Stimulated activated naive CD8-positive, alpha-beta T cell treated with anti-CD3 and anti-CD28 coated beads, Interleukin-15, Interleukin-2, amounts not matched to agents 100 U/mL and 50 U/mL, for 24 hours (primary cell): ENCODE results near the gene SP6.

Source experiments
- ATAC-seq: fragments of 150-1000 bp; cut with Tn5 transposase; one replicate; pipeline ENCODE4 v1.10.0; 2021
- DNase-seq: peaks from one replicate; pipeline ENCODE4 v3.0.0; 2021

The SP6 gene

DNA sequence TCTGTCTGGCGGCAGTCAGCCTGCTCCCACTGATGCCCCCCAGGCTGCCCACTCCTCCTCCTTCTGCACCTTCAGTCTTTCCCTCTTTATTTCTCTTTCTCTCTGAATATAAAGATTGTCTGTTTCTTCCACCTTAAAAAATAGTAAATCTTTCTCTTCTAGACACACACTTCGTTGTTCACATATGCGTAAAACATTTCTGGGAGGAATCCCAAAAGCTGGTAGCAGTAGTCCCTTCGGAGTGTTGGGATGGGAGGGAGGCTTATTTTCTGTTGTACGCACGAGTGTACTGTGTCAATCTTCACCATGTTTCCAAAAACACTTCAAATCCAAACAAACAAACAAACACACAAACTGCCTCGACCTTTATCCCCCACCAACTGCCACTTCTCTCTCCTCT lies 39.3 kb downstream of the SP6 start:
- ATAC-seq (no peak), DNase-seq (no peak)

DNA sequence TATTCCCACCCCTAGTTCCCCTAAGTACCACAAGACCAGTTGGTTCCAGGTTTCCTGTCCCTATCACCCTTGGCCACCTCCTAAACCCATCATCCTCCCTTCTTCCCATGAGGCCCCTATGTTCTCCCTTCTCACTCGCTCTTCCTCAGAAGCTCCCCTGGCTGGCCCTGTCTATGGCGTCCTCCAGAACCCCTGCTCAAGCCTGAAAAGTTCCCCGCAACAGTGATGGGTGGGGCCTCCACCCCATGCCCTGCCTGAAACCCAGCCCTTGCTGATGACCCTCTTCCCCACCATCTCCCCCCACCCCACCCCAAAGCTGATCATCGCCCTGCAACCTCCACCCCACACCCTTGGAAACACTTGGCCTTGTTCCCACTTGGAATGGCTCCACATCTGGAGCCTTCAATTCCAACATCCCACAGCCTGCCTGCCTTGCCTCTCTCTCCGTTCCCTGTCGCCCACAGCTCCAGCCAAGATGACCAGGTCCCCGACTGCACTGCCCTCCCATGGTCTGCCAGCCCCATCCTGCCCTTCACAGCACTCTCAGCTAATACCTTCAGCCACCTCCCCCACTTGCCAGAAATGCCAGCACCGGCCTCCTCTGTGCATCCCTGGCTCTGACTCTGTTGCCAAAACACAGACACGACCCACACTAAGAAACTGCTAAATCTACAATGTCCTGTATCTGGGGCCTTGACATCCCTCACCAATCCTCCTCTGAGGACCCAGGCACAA lies 39.9 kb downstream of the SP6 start:
- ATAC-seq (no peak), DNase-seq (no peak)

DNA sequence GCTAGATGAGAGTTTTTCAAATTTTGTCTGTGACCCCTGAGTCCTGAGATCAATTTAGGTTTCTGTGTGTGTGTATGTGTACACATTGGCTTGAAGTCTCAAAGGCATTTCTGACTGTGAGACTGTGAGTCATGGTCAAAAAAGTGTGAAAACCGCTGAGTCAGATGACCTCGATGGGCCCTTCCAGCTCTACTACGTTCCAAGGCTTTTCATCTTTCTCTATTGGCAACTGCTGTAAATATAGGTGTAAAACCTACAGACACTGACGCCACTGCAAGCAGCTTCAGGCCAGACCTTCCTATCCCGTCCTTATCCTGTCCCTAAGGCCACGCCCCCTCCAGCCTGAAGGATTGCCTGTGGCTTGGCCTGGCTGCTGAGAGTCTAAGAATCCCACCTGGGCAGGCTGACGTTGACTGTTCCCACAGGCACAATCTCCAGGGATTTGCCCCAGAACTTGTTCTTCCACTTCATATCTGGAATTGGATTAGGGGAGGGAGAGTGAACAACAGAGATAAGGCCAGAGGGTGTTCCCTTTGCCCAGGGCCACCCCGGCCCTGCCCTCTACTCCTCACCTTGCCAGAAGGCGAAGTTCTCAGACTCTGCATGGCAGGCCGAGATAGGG lies 40.7 kb downstream of the SP6 start:
- no peak for DNase-seq

DNA sequence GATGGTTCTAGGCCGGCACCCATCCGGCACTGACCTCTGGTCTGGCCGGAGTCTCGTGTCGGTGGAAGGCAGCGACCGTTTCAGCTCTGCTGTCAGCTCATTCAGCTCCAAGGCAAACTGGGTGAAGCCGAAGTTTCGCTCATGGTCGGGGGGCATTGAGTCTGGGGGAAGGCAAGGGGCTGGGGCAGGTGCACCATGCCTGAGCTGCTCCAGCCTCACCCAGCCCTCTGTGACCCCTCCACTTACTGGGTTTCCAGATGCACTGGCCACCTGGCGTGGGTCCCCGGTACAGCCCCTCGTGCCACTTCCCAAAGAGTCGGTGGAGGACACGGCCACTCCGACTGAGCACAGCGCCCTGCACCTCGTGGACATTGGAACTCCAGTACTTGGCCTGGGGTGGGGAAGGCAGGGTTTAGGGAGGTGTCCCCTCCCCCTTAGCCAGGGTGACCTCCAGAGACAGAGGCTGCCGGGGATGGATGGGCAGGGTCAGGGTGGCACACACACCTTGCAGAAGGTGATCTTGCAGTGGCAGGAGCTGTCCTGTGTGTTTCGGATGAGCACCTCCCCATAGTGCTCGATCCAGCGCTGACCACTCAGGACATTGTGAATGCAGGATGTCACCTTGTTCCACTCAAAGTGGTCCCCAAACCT lies 42.0 kb downstream of the SP6 start:
- ATAC-seq, result no peak
- no peak for DNase-seq

More for the DNA sequence above, 40.7 kb downstream of the SP6 start:
- peak; percentile 59 for ATAC-seq

DNA sequence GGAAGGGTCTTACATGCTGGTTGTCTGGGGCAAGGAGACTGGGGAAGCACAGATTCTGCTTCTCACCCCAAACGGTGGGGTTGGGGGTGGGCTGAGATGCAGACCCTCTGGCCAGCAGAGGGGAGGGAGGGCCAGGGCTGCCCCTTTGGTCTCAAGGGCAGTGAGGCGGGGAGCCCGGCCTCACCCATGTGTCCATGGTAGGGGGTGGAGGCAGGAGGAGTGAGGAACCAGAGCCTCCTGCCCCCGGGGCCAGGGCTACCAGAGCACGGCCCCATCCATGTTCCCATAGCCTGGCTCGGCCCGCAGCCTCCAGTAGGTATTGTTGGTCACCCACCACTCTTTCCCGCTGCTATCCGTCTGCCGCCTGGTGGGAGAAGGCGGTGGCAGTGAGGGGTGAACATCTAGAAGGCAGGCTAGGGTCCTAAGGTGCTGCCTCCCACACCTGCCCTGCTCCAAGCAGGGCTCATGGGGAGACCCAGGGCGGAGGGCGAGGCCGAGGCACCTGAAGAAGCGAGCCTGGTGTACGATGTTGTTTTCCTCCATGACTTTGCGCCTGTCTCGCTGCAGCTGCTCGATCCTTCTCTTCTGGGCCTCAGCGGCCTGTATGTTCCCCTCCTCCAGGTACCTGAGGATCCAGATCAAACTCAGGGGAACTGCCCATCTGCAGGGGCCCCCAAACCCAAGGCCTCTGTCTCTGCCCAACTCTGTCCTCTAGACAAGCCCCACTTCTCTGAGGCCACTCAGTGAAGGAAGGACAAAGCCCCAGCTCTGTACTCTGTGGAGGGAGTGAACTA lies 42.7 kb downstream of the SP6 start:
- ATAC-seq, result no peak

DNA sequence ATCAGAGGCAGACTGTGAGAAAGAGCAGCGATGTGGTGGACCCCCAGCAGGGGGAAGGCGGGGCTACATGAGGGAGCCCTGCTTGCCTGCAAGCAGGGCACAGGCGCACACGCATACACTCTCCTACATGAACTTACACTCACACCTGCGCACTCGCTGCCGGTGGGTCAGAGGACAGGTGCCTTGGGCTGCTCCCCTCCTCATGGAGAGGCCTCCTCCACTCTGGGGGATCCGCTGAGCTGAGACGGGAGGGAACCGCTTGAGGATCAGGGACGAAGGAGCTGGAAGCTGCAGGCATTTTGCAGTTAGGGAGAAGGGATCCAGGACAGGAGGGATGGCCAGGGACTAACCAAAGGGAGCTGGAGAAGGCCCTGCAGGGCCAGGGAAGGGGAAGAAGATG lies 43.5 kb downstream of the SP6 start:
- no peak for ATAC-seq
- no peak for DNase-seq

More for the DNA sequence above, 42.7 kb downstream of the SP6 start:
- no peak for DNase-seq

DNA sequence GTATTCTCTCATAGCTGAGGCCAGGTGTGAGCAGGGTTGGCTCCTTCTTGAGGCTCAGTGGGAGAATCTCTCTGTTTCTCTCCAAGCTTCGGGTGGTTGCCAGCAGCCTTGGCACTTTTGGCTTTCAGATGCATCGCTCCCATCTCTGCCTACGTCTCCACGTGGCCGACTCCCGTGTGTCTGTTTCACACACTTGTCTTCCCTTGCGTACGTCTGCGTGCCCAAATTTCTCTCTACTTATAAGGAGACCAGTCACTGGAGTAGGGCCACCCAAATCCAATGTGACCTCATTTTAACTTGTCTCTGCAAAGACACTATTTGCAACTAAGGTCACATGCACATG lies 44.1 kb downstream of the SP6 start:
- DNase-seq (no peak), ATAC-seq (no peak)

DNA sequence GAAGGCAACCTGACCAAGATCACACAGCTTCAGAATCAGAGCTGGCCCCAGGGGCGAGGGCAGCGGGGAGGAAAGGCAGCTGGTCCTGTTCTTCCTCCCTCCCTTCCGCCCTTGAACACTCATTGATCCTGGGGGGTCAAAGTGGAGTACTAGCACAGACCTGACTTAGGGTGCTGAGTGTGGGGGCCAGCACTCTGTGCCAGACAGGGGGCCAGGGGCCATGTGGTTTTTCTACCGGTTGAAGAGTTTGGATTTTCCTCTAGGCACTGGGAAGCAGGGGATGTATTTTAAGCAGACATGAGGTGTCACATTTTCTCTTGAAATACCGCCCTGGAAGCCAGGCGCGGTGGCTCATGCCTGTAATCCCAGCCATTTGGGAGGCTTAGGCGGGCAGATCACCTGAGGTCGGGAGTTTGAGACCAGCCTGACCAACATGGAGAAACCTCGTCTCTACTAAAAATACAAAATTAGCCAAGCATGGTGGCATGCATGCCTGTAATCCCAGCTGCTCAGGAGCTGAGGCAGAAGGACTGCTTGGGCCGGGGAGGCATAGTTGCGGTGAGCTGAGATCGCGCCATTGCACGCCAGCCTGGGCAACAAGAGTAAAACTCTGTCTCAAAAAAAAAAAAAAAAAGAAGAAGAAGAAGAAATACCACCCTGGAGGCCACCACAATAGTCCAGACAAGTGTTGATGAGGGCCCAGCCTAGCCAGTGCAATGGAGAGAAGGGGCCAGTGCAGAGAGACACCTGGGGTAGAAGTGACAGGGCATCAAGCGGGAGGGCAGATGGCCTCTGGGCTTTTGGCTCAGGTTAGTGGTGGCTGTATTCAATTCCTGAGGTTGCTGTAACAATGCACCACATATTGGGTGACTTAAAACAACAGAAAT lies 44.7 kb downstream of the SP6 start:
- DNase-seq (no peak), ATAC-seq (no peak)

DNA sequence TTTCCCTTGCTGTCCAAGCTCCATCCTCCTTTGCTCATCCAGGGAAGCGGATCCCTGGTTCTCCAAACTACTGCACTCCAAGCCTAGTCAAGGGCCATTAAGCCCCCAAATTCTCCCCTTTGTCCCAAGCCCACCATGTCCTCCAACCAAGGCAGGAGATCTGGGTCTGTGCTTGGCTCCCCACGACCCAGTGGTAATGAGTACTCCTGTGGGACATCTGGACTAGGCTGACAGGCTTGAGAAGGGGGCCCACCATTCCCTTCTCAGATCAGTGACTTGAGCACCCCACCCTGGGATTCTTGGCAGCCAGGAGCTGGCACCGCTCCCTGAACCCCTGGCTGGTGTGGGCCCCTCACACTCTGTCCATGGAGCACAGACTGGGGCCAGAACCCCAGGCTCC lies 46.5 kb downstream of the SP6 start:
- DNase-seq (no peak), ATAC-seq (no peak)

DNA sequence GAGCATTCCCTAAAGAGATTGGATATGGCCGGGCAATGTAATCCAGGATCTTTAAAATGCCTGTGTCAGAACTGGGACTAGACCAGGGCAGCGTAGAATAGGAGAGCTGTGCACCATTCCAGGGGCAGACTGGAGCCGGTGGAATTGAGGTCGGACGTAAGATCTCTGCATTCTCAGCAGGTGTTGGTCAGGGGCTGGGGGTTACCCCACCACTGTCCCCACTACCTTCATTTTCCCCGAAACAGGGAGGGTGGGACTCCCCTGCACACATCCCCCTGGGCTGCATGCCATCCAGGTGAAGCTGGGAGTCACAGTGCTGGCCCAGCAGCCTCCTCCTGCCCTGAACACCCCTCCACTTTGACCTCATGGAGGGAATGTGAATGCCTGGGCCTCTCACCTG lies 47.2 kb downstream of the SP6 start:
- DNase-seq, result no peak

DNA sequence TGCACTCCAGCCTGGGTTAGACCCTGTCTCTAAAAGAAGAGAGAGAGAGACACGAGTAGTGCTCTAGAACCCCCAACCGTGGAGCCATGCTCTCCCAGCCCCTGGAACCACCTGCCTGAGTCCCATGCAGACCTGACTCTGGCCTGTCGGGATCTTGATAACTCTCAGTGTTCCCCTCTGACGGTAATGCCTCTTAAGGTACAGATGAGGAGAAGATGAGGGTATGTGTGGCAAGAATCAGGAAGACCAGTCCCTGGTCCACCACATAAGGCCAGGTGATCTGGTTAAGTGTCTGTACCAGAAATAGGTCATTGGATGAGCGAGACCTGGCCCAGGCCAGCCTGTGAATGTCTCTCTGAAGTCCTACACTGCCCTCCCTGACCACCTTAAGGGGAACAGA lies 47.8 kb downstream of the SP6 start:
- DNase-seq (no peak), ATAC-seq (no peak)

More for the DNA sequence above, 47.2 kb downstream of the SP6 start:
- ATAC-seq, result no peak

DNA sequence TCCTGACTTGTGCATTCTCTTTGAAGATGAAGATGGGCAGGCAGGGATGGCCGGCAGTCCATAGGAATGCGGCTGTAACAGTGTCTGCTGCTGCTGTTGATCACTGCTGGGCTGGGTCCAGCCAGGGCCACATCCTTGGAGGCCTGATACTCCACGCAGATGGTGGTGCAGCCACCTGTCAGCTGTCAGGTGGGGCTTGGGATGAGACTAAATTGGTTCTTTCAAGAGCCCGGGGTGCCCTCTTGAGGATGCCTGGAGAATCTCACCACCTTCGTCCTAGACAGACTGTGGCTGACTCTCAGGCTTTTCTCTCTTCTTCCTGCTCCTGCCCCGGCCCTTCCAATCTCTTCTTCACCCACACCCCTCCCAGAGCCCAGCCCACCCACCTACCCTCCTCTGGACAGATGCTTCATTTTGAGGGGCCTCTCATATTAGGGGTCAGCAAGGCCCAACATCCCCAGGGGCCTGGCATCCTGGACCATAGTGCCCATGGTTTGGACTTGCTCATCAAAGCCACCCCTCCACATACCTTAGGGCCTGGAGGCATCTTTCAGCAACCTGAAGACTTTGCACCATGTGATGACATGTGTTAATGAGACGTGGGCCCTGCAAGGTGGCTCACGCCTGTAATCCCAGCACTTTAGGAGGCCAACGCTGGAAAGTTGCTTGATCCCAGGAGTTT lies 48.5 kb downstream of the SP6 start:
- ATAC-seq, result peak; percentile 86
- peak; percentile 67 for DNase-seq

DNA sequence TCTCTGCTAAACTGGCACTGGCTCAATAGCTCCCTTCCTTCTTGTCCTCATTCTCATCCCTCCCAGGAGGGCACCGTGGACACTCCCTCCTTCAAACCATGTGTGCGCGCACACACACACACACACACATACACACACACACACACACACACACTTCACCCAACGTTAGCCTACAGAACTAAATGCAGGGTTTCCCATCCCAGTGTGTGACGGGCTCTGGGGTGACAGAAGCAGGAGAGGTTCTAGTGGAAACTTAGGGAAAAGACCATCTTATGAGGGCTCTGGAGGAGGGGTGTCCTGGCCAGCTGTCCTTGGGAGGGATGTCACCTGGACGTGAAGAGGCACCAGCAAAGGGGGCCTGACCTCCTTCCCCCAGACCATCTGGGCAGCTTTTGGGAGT lies 49.1 kb downstream of the SP6 start:
- ATAC-seq (no peak), DNase-seq (no peak)

DNA sequence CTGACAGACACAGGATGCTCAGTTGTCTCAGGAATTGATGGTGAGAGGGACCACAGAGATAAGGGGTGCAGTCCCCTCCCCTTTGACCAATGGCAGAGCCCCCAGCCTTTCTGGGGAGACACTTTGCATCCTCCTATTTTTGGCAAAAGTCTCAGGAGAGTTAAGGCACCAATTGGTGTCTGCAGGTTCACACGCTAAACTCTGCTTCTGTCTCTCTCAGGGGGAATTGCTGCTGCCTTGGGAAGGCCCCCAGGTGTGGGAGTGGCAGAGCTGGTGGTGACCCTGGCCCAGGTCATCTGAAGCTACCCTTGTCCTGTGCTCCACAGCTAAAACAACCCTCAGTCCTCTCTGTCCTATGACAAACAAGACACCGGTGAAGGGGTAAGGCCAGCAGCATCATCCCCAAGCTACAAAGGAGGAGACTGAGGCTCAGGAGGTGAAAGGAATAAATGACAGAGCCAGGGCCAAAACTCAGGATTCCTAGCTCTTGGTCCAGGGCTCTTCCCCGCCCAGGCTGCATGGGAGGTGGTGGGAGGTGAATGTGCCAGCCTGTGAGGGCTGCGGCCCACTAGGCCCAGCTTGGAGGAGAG lies 49.7 kb downstream of the SP6 start:
- ATAC-seq, result no peak
- no peak for DNase-seq

DNA sequence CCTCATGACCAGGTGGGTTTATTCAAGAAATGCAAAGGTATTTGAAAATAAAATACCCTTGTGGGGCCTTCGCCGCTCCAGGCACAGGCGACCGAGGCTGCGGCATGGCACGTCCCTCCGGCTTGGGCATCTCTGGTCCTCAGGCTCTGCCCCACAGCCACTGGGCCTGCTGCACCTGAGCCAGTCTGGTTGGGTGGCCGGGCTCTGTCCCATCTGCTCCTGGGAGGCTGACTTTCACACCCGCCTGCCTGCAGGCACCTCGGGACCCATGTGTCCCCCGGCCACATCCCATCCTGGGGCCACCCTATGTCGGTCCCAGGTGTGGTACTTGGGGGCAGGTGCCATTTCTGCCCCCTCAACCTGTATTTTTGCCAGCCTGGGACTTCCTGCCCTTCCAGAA lies 50.3 kb downstream of the SP6 start:
- no peak for ATAC-seq
- DNase-seq, result no peak

DNA sequence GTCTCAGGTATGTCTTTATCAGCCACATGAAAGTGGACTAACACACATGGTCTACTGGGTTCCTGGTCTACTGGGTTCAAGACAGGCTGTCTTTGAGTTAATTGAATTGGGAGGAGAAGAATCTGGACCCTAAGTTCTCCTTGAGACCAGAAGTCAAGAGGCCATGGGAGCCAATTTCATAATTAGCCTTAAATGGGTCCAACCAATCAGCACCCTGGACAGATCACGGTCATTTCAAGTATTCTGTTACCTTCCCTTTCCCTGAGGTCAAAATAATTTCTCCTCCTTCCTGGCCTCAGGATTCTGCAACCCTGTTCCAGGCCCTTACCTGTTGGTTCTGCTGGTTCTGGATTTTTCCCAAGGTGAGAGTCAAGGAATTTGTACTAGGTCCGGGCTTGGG lies 53.2 kb downstream of the SP6 start:
- no peak for DNase-seq
- ATAC-seq, result no peak
